IMR-90 (cell line): ENCODE data around the gene SH3D21. TPM values are rescaled to one million over a fixed set of nuclear protein-coding genes. Genes with fewer than 3 reads are reported as not detected.

Experiments
- ATAC-seq: fragments of 200-7000 bp; cut with Tn5 transposase; 2 replicates; pipeline ENCODE4 v1.9.1; 2020; ENCODE audit warnings: low read depth, mild to moderate bottlenecking, moderate library complexity
- BruUV-seq: library from RNA; stranded (reverse); fragments of 400-500 nt; replicated peaks from 2 replicates; lab custom pipeline; 2021; lab: Mats Ljungman, UMichigan
- CTCF ChIA-PET: fragments of 300-600 bp; formaldehyde crosslinking; extraction: SDS; loops from one replicate; lab custom pipeline; 2021; ENCODE audit warnings: antibody characterized with exemption; lab: Yijun Ruan, JAX
- POLR2A ChIA-PET: fragments of 300-600 bp; sonication (Branson Sonifier 250); formaldehyde crosslinking; loops from one replicate; lab custom pipeline; 2022; ENCODE audit warnings: antibody characterized with exemption; ENCODE audit not compliant: unreplicated experiment; lab: Charles Lee
- DNase-seq: peaks from one replicate; pipeline ENCODE4 v3.0.0; 2013
- H2AFZ ChIP-seq: replicated peaks from 2 replicates; pipeline ENCODE3; 2013; ENCODE audit warnings: low read length, mild to moderate bottlenecking; ENCODE audit not compliant: poor library complexity
- H2AK5ac ChIP-seq: 2 replicates; pipeline ENCODE4 v1.6.1; 2013; ENCODE audit warnings: low read depth, low read length, inconsistent platforms
- H2AK9ac ChIP-seq: replicated peaks from 2 replicates; pipeline ENCODE3; 2013; ENCODE audit warnings: mild to moderate bottlenecking, low read depth, low read length, moderate library complexity; ENCODE audit not compliant: poor library complexity
- H2BK120ac ChIP-seq: 2 replicates; pipeline ENCODE4 v1.6.1; 2013; ENCODE audit warnings: low read depth, low read length, inconsistent platforms
- H2BK15ac ChIP-seq: 3 replicates; pipeline ENCODE4 v1.6.1; 2013; ENCODE audit warnings: low read depth, low read length, inconsistent platforms
- H2BK20ac ChIP-seq: 2 replicates; pipeline ENCODE4 v1.6.1; 2013; ENCODE audit warnings: low read depth, mild to moderate bottlenecking, inconsistent platforms, low read length, moderate library complexity
- H2BK5ac ChIP-seq: 2 replicates; pipeline ENCODE4 v1.6.1; 2013; ENCODE audit warnings: mild to moderate bottlenecking, low read depth, low read length, inconsistent platforms; ENCODE audit not compliant: poor library complexity, severe bottlenecking
- H3K14ac ChIP-seq: replicated peaks from 2 replicates; pipeline ENCODE4 v1.6.1; 2013; ENCODE audit warnings: low read depth, low read length, inconsistent platforms
- H3K18ac ChIP-seq: 2 replicates; pipeline ENCODE4 v1.6.1; 2013; ENCODE audit warnings: low read depth, low read length, control low read depth
- H3K23ac ChIP-seq: 2 replicates; pipeline ENCODE4 v1.6.1; 2013; ENCODE audit warnings: low read depth, low read length, inconsistent platforms
- H3K27ac ChIP-seq: 2 replicates; pipeline ENCODE4 v1.5.1; 2013; ENCODE audit warnings: mild to moderate bottlenecking, control low read depth, low read length; ENCODE audit not compliant: insufficient read depth
- H3K27me3 ChIP-seq: 2 replicates; pipeline ENCODE4 v1.6.1; 2013; ENCODE audit warnings: low read length; ENCODE audit not compliant: control insufficient read depth, insufficient read depth
- H3K36me3 ChIP-seq: 2 replicates; pipeline ENCODE4 v1.6.1; 2013; ENCODE audit warnings: low read length, mixed read lengths; ENCODE audit not compliant: control insufficient read depth, insufficient read depth
- H3K4ac ChIP-seq: 2 replicates; pipeline ENCODE4 v1.6.1; 2013; ENCODE audit warnings: low read depth, low read length, inconsistent platforms
- H3K4me1 ChIP-seq: 2 replicates; pipeline ENCODE4 v1.6.1; 2013; ENCODE audit warnings: low read length, mixed read lengths; ENCODE audit not compliant: control insufficient read depth, insufficient read depth
- H3K4me2 ChIP-seq: 2 replicates; pipeline ENCODE4 v1.6.1; 2013; ENCODE audit warnings: low read depth, mild to moderate bottlenecking, control low read depth, low read length, moderate library complexity
- H3K4me3 ChIP-seq: 2 replicates; pipeline ENCODE4 v1.5.1; 2013; ENCODE audit warnings: low read depth, mild to moderate bottlenecking, control low read depth, low read length, moderate library complexity; ENCODE audit not compliant: insufficient read depth
- H3K56ac ChIP-seq: 2 replicates; pipeline ENCODE4 v1.6.1; 2013; ENCODE audit warnings: low read length, inconsistent platforms; ENCODE audit not compliant: insufficient read depth; ENCODE audit errors: extremely low read depth
- H3K79me1 ChIP-seq, 2 experiments: 2 replicates each; pipeline ENCODE4 v1.6.1; 2013; ENCODE audit warnings: low read length in 2 of 2, inconsistent platforms in 1 of 2, low read depth in 1 of 2
- H3K9ac ChIP-seq: 2 replicates; pipeline ENCODE4 v1.6.1; 2013; ENCODE audit warnings: low read depth, low read length, control low read depth
- H3K9me1 ChIP-seq: 2 replicates; pipeline ENCODE4 v1.6.1; 2013; ENCODE audit warnings: low read length, inconsistent platforms; ENCODE audit not compliant: insufficient read depth
- H3K9me3 ChIP-seq: 2 replicates; pipeline ENCODE4 v1.6.1; 2013; ENCODE audit warnings: low read length; ENCODE audit not compliant: control insufficient read depth, insufficient read depth
- H4K20me1 ChIP-seq: 2 replicates; pipeline ENCODE4 v1.6.1; 2013; ENCODE audit warnings: low read length, inconsistent platforms; ENCODE audit not compliant: insufficient read depth
- H4K5ac ChIP-seq: 2 replicates; pipeline ENCODE4 v1.6.1; 2013; ENCODE audit warnings: mild to moderate bottlenecking, low read depth, low read length, control low read depth
- H4K8ac ChIP-seq, 2 experiments: 2 replicates each; pipeline ENCODE4 v1.6.1; 2013; ENCODE audit warnings: low read depth in 2 of 2, low read length in 2 of 2, control low read depth in 1 of 2, inconsistent platforms in 1 of 2
- H4K91ac ChIP-seq: 2 replicates; pipeline ENCODE4 v1.6.1; 2013; ENCODE audit warnings: low read depth, low read length, inconsistent platforms; ENCODE audit not compliant: insufficient read depth
- CEBPB ChIP-seq: IDR thresholded peaks from 2 replicates; pipeline ENCODE4 v1.6.1; 2012; ENCODE audit warnings: low read depth, low read length, improper control_type of control experiment
- FOS ChIP-seq: fragments of 150-350 bp; IDR thresholded peaks from 2 replicates; pipeline ENCODE4 v1.6.1; 2016; ENCODE audit warnings: low read depth, low read length
- MAZ ChIP-seq: IDR thresholded peaks from 2 replicates; pipeline ENCODE4 v1.6.1; 2012; ENCODE audit warnings: low read depth, mild to moderate bottlenecking, low read length, improper control_type of control experiment, moderate library complexity, borderline replicate concordance
- MXI1 ChIP-seq: IDR thresholded peaks from 2 replicates; pipeline ENCODE4 v1.6.1; 2012; ENCODE audit warnings: low read depth, mild to moderate bottlenecking, low read length, moderate library complexity, borderline replicate concordance
- NFE2L2 ChIP-seq: fragments of 150-350 bp; IDR thresholded peaks from 2 replicates; pipeline ENCODE4 v1.6.1; 2016; ENCODE audit warnings: low read depth, mild to moderate bottlenecking, low read length
- POLR2A ChIP-seq: IDR thresholded peaks from 2 replicates; pipeline ENCODE4 v1.6.1; 2012; ENCODE audit warnings: mild to moderate bottlenecking, low read depth, low read length
- SMC3 ChIP-seq: fragments of 150-350 bp; IDR thresholded peaks from 2 replicates; pipeline ENCODE4 v1.6.1; 2016; ENCODE audit warnings: low read depth, mild to moderate bottlenecking, antibody characterized with exemption, low read length, moderate library complexity
- WGBS, 2 experiments: methylation state at CpG; one replicate each; pipeline versions ENCODE4 v1.1.5 to v1.1.7; 2013; ENCODE audit warnings: missing lambda C conversion rate in 2 of 2; ENCODE audit not compliant: insufficient read length in 1 of 2; ENCODE audit errors: extremely low coverage in 2 of 2; 5-methylcytosine and 5-hydroxymethylcytosine counted together
- dilution Hi-C: fragments of 300-500 bp; cut with HindIII; formaldehyde crosslinking; loops from one replicate; pipeline ENCODE4 v1.14.3; 2018; ENCODE audit warnings: low sequenced_read_pairs; ENCODE audit not compliant: unreplicated experiment
- in situ Hi-C: fragments of 300-500 bp; cut with MboI; formaldehyde crosslinking; loops from 3 replicates; pipeline ENCODE4 v1.14.3; 2019; ENCODE audit warnings: low sequenced_read_pairs, inconsistent platforms, mixed read lengths
- intact Hi-C: fragments of 100-400 bp; cut with micrococcal nuclease; formaldehyde crosslinking; loops from 2 replicates; pipeline ENCODE4 v1.10.0; 2022
- polyA plus RNA-seq, 3 experiments: library from polyadenylated mRNA; depleted of rRNA; stranded (reverse); fragments of >200 nt; gene quantifications; 2 replicates each; pipeline ENCODE4 v1.2.3, GENCODE V29; 2012; ENCODE audit warnings: low replicate concordance in 1 of 3
- total RNA-seq: library from RNA; depleted of rRNA; stranded (reverse); fragments of >200 nt; gene quantifications from 2 replicates; pipeline ENCODE4 v1.2.3, GENCODE V29; 2012

Gene SH3D21
- total and polyA plus RNA-seq, 2 of the 4 experiments (the other 2 are of a cell fraction), result 1.8 to 11.9 TPM

- Histone ChIP-seq H2BK120ac (peak overlapping the region; percentile 35), H2BK5ac (peak overlapping the region; percentile 56), H3K9me3 (no peaks in the 10 kb centered on the region), H3K9me1 (peaks cover 18% of the 10 kb centered on the region), H3K79me1 (peaks cover 0 to 44% of the 10 kb centered on the region in 2 experiments), H4K91ac (peak overlapping the region; percentile 43; the same call in 1 of the 2 replicates), H3K4me1 (peaks cover 14% of the 10 kb centered on the region), H3K18ac (no peak overlapping the region), H3K9ac (no peak overlapping the region), H3K56ac (no peak overlapping the region), H3K36me3 (no peaks in the 10 kb centered on the region), H4K8ac (no peak overlapping the region), H3K4me3 (no peak overlapping the region), H2AFZ (peak overlapping the region; percentile 58), H4K5ac (no peak overlapping the region), H2BK15ac (0 out of 3 replicates have a peak overlapping the region, but pooled peaks have one; percentile 15), H3K4ac (peak overlapping the region; percentile 49), H3K4me2 (peak overlapping the region; percentile 32; the same call in 1 of the 2 replicates), H4K20me1 (no peaks in the 10 kb centered on the region), H3K23ac (no peak overlapping the region), H2AK5ac (peak overlapping the region; percentile 70), H3K14ac (0 out of 2 replicates have a peak overlapping the region, but pooled peaks have one; percentile 48), H2AK9ac (peak overlapping the region; percentile 60), H3K27me3 (no peaks in the 10 kb centered on the region), H3K27ac (no peak overlapping the region; the same call in 1 of the 2 replicates), H2BK20ac (0 out of 2 replicates have a peak overlapping the region, but pooled peaks have one; percentile 38)
- CTCF ChIA-PET, result no interaction called here
- peak; percentile 80 for DNase-seq
- intact Hi-C loops, result no loop called here
- POLR2A ChIA-PET, result no interaction called here
- TF ChIP-seq SMC3, result no peak
- TF ChIP-seq MAZ, result 0 out of 2 replicates have a peak, but pooled peaks have one; percentile 25
- TF ChIP-seq POLR2A, result no peak
- TF ChIP-seq CEBPB, result peak; percentile 77
- peak; percentile 66 for TF ChIP-seq FOS
- TF ChIP-seq NFE2L2, result 0 out of 2 replicates have a peak, but pooled peaks have one; percentile 53
- TF ChIP-seq MXI1, result no peak
- in situ Hi-C loops, result no loop called here
- BruUV-seq, result no TSS peak
- dilution Hi-C loops, result no loop called here
- WGBS, 2 experiments, result 84% methylated on average over 6 of the region's 9 CpGs; no CpG with 5 or more reads in 1 of the 2 experiments
- peak; percentile 16 for ATAC-seq
Observed at GRCh38 chr1:36327421-36328087, 21.4 kb downstream of the SH3D21 start.
